ENCODE results near the gene ZBTB42. TPM values are rescaled to one million over a fixed set of nuclear protein-coding genes. Genes with fewer than 3 reads are reported as not detected.

ZBTB42 gene
- total RNA-seq, 1 donor from 2014 or later: 6.9 TPM

- H3K9me3 ChIP-seq (ENCODE audit: insufficient read depth, low read depth, low read length): no peaks in the 10 kb centered on the region
- FAIRE-seq: no peak
- no peaks in the 10 kb centered on the region for H3K27me3 ChIP-seq (ENCODE audit: insufficient read depth, low read length)
- H3K27ac ChIP-seq (ENCODE audit: low read depth, low read length): no peak overlapping the region
- Mint-ChIP-seq H3K4me1 (ENCODE audit: low read depth, unreplicated experiment) (peaks cover 3% of the 10 kb centered on the region), H3K9me3 (ENCODE audit: unreplicated experiment) (no peaks in the 10 kb centered on the region), H3K27me3 (ENCODE audit: low read depth, unreplicated experiment) (no peaks in the 10 kb centered on the region), H3K4me3 (ENCODE audit: unreplicated experiment) (no peak overlapping the region), H3K27ac (ENCODE audit: unreplicated experiment) (no peak overlapping the region), H3K36me3 (ENCODE audit: low read depth, unreplicated experiment) (peaks cover 21% of the 10 kb centered on the region)
- H3K36me3 ChIP-seq (ENCODE audit: insufficient read depth, low read length): peaks cover 4% of the 10 kb centered on the region
- H3K4me3 ChIP-seq (ENCODE audit: insufficient read depth, low read depth, low read length): no peak overlapping the region
- H3K9ac ChIP-seq (ENCODE audit: low read length): no peak overlapping the region
- no peak overlapping the region for H2AFZ ChIP-seq (ENCODE audit: low read depth, low read length)
- no peak for DNase-seq (ENCODE audit: low read depth)
- H3K4me1 ChIP-seq (ENCODE audit: insufficient read depth, low read length): peaks cover 3% of the 10 kb centered on the region
- H3K79me2 ChIP-seq (ENCODE audit: insufficient read depth, low read length): peaks cover 2% of the 10 kb centered on the region
- no peak overlapping the region for H3K4me2 ChIP-seq (ENCODE audit: low read length)
- no peak for TF ChIP-seq CTCF (IDR thresholded peaks at IDR 0.05; ENCODE audit: insufficient read depth, low read depth, low read length)
- TF ChIP-seq EZH2 (IDR thresholded peaks at IDR 0.05; ENCODE audit: insufficient read depth, low read length): no peak
- peaks cover 33% of the 10 kb centered on the region for H4K20me1 ChIP-seq (ENCODE audit: insufficient read depth, low read length)
Measured at GRCh38 chr14:104771918-104772706, 28.8 kb upstream of the ZBTB42 start.

GRCh38 chr14:104772707-104773504 lies 28.0 kb upstream of the ZBTB42 start:
- H4K20me1 ChIP-seq (ENCODE audit: insufficient read depth, low read length): peaks cover 41% of the 10 kb centered on the region
- H3K27ac ChIP-seq (ENCODE audit: low read depth, low read length): no peak overlapping the region
- peaks cover 21% of the 10 kb centered on the region for H3K36me3 Mint-ChIP-seq (ENCODE audit: low read depth, unreplicated experiment)
- FAIRE-seq (no peak), DNase-seq (ENCODE audit: low read depth) (no peak)
- H3K4me1 Mint-ChIP-seq (ENCODE audit: low read depth, unreplicated experiment): peaks cover 3% of the 10 kb centered on the region
- no peaks in the 10 kb centered on the region for H3K9me3 ChIP-seq (ENCODE audit: insufficient read depth, low read depth, low read length)
- no peak overlapping the region for H3K27ac Mint-ChIP-seq (ENCODE audit: unreplicated experiment)
- no peak overlapping the region for H2AFZ ChIP-seq (ENCODE audit: low read depth, low read length)
- H3K79me2 ChIP-seq (ENCODE audit: insufficient read depth, low read length): peaks cover 5% of the 10 kb centered on the region
- H3K9ac ChIP-seq (ENCODE audit: low read length): no peak overlapping the region
- H3K4me3 Mint-ChIP-seq (ENCODE audit: unreplicated experiment): peak overlapping the region; percentile 34
- no peaks in the 10 kb centered on the region for H3K27me3 ChIP-seq (ENCODE audit: insufficient read depth, low read length)
- H3K27me3 Mint-ChIP-seq (ENCODE audit: low read depth, unreplicated experiment): no peaks in the 10 kb centered on the region
- H3K4me3 ChIP-seq (ENCODE audit: insufficient read depth, low read depth, low read length): no peak overlapping the region
- no peaks in the 10 kb centered on the region for H3K9me3 Mint-ChIP-seq (ENCODE audit: unreplicated experiment)
- TF ChIP-seq EZH2 (IDR thresholded peaks at IDR 0.05; ENCODE audit: insufficient read depth, low read length) (no peak), CTCF (IDR thresholded peaks at IDR 0.05; ENCODE audit: insufficient read depth, low read depth, low read length) (no peak)
- peaks cover 3% of the 10 kb centered on the region for H3K4me1 ChIP-seq (ENCODE audit: insufficient read depth, low read length)
- no peak overlapping the region for H3K4me2 ChIP-seq (ENCODE audit: low read length)
- H3K36me3 ChIP-seq (ENCODE audit: insufficient read depth, low read length): peaks cover 4% of the 10 kb centered on the region

All from astrocyte (in vitro differentiated cells and primary cell).